ENCODE results near the gene REPS1.

GRCh38 chr6:138882369-138883017 is 105.6 kb downstream of the REPS1 start:
- TF ChIP-seq GATA3 (IDR thresholded peaks at IDR 0.05; ENCODE audit: low read depth, low read length) (no peak), GATA2 (IDR thresholded peaks at IDR 0.05; ENCODE audit: low read depth, low read length) (no peak)

Data from SH-SY5Y (cell line).